CD14-positive monocyte (primary cell): ENCODE measurements around the gene R3HDM2. TPM values are rescaled to one million over a fixed set of nuclear protein-coding genes. Genes with fewer than 3 reads are reported as not detected.

Experiments used
- DNase-seq, 3 donors: peaks; one replicate each; pipeline ENCODE4 v3.0.0-alpha.2; 2011 to 2022
- H2AFZ ChIP-seq: 2 replicates; pipeline ENCODE4 v1.6.0; 2012; ENCODE audit warnings: mild to moderate bottlenecking, low read depth, low read length, inconsistent platforms; ENCODE audit not compliant: insufficient read depth, poor library complexity, severe bottlenecking
- H3K27ac ChIP-seq, 2 donors: 1 replicate in 1 of 2; 2 replicates in 1 of 2; pipeline ENCODE4 v1.5.1; 2012 to 2013; ENCODE audit warnings: low read length in 2 of 2, control low read depth in 1 of 2, inconsistent platforms in 1 of 2, low read depth in 1 of 2, mild to moderate bottlenecking in 1 of 2
- H3K27me3 ChIP-seq, 2 donors: one replicate each; pipeline versions ENCODE4 v1.6.0 to v1.6.1; 2011 to 2013; ENCODE audit warnings: low read length in 2 of 2; ENCODE audit not compliant: control insufficient read depth in 2 of 2, insufficient read depth in 2 of 2
- H3K36me3 ChIP-seq, 2 donors: replicated peaks in 1 of 2; 1 replicate in 1 of 2; 2 replicates in 1 of 2; pipeline versions ENCODE4 v1.5.1 to v1.6.1; 2012 to 2013; ENCODE audit warnings: low read length in 2 of 2, control low read depth in 1 of 2, inconsistent platforms in 1 of 2, mild to moderate bottlenecking in 1 of 2; ENCODE audit not compliant: insufficient read depth in 2 of 2, control insufficient read depth in 1 of 2
- H3K4me1 ChIP-seq, 2 donors: 1 replicate in 1 of 2; 2 replicates in 1 of 2; pipeline versions ENCODE4 v1.5.1 to v1.6.1; 2012 to 2013; ENCODE audit warnings: low read length in 2 of 2, control low read depth in 1 of 2, inconsistent platforms in 1 of 2, mild to moderate bottlenecking in 1 of 2, moderate library complexity in 1 of 2; ENCODE audit not compliant: insufficient read depth in 2 of 2, control insufficient read depth in 1 of 2
- H3K4me2 ChIP-seq: replicated peaks from 2 replicates; pipeline ENCODE3; 2012; ENCODE audit warnings: low read length, moderate library complexity, mild to moderate bottlenecking; ENCODE audit not compliant: poor library complexity, severe bottlenecking; ENCODE audit errors: extremely low read depth
- H3K4me3 ChIP-seq, 3 experiments: fragments of 200-600 bp in 1 of 3; sonication (generic) in 1 of 3; replicated peaks in 1 of 3; 1 replicate in 2 of 3; 2 replicates in 1 of 3; pipeline ENCODE4 v1.5.1; 2011 to 2013; ENCODE audit warnings: low read length in 3 of 3, mild to moderate bottlenecking in 3 of 3, control low read depth in 2 of 3, low read depth in 2 of 3, inconsistent platforms in 1 of 3, moderate library complexity in 1 of 3
- H3K79me2 ChIP-seq: 2 replicates; pipeline ENCODE4 v1.6.0; 2012; ENCODE audit warnings: mild to moderate bottlenecking, control low read depth, inconsistent platforms, low read length, moderate library complexity; ENCODE audit not compliant: insufficient read depth
- H3K9ac ChIP-seq: 2 replicates; pipeline ENCODE4 v1.6.0; 2017; ENCODE audit warnings: low read length, mild to moderate bottlenecking; ENCODE audit not compliant: insufficient read depth, poor library complexity, severe bottlenecking
- H3K9me3 ChIP-seq, 2 donors: replicated peaks in 1 of 2; 1 replicate in 1 of 2; 2 replicates in 1 of 2; pipeline versions ENCODE4 v1.5.1 to v1.6.1; 2012 to 2013; ENCODE audit warnings: low read length in 2 of 2, control low read depth in 1 of 2; ENCODE audit not compliant: control insufficient read depth in 1 of 2, insufficient read depth in 1 of 2
- H4K20me1 ChIP-seq: 2 replicates; pipeline ENCODE4 v1.6.0; 2012; ENCODE audit warnings: mild to moderate bottlenecking, low read length, control low read depth, moderate library complexity; ENCODE audit not compliant: insufficient read depth
- H3K27ac Mint-ChIP-seq, 7 donors: one replicate each; pipeline ENCODE4 v1.8.0; 2020; ENCODE audit warnings: mild to moderate bottlenecking in 7 of 7, mixed read lengths in 7 of 7, moderate library complexity in 6 of 7, inconsistent platforms in 2 of 7
- H3K27me3 Mint-ChIP-seq, 3 donors: one replicate each; pipeline ENCODE4 v1.8.0; 2021 to 2022; ENCODE audit warnings: low read depth in 3 of 3, mild to moderate bottlenecking in 3 of 3, mixed read lengths in 3 of 3, moderate library complexity in 3 of 3, inconsistent platforms in 1 of 3
- H3K36me3 Mint-ChIP-seq, 2 donors: one replicate each; pipeline ENCODE4 v1.8.0; 2020; ENCODE audit warnings: mixed read lengths in 2 of 2, inconsistent platforms in 1 of 2, mild to moderate bottlenecking in 1 of 2
- H3K4me1 Mint-ChIP-seq: one replicate; pipeline ENCODE4 v1.8.0; 2020; ENCODE audit warnings: mild to moderate bottlenecking, mixed read lengths
- H3K4me3 Mint-ChIP-seq, 2 donors: one replicate each; pipeline ENCODE4 v1.8.0; 2020; ENCODE audit warnings: mild to moderate bottlenecking in 2 of 2, mixed read lengths in 2 of 2, moderate library complexity in 1 of 2
- H3K9me3 Mint-ChIP-seq, 7 donors: one replicate each; pipeline ENCODE4 v1.8.0; 2020 to 2022; ENCODE audit warnings: mixed read lengths in 7 of 7, mild to moderate bottlenecking in 6 of 7, moderate library complexity in 6 of 7, inconsistent platforms in 2 of 7
- CTCF ChIP-seq: fragments of 200-600 bp; IDR thresholded peaks from one replicate; pipeline ENCODE4 v1.8.0; 2022; ENCODE audit warnings: antibody characterized with exemption, mild to moderate bottlenecking
- WGBS: methylation state at CpG from one replicate; pipeline ENCODE4 v1.1.5; 2013; ENCODE audit warnings: missing lambda C conversion rate; ENCODE audit not compliant: insufficient coverage; 5-methylcytosine and 5-hydroxymethylcytosine counted together
- intact Hi-C, 2 donors: fragments of 100-400 bp; cut with micrococcal nuclease; formaldehyde crosslinking; loops; one replicate each; pipeline versions ENCODE4 v1.15.0 to v1.15.1; 2023
- polyA plus RNA-seq, 3 donors: library from polyadenylated mRNA; depleted of rRNA in 1 of 3; unstranded in 2 of 3; stranded (reverse) in 1 of 3; fragments of 300-500 nt in 2 of 3; fragments of >200 nt in 1 of 3; fragmentation: Illumina TruSeq in 2 of 3; gene quantifications; 1 replicate in 2 of 3; 2 replicates in 1 of 3; pipeline ENCODE4 v1.2.3, GENCODE V29; 2012 to 2021

The R3HDM2 gene
- polyA plus RNA-seq, 3 donors, result 4.2 to 69.4 (median 7.3) TPM

- intact Hi-C loops, result no loop called here
- no peak overlapping the region for H3K4me3 ChIP-seq
- Mint-ChIP-seq H3K36me3 (no peaks in the 10 kb centered on the region), H3K4me1 (peaks cover 25% of the 10 kb centered on the region), H3K4me3 (no peak overlapping the region), H3K27me3 (no peaks in the 10 kb centered on the region), H3K27ac (no peak overlapping the region), H3K9me3 (peaks cover 2 to 6% (median 4%) of the 10 kb centered on the region in 7 donors)
- DNase-seq, result no peak
- H4K20me1 ChIP-seq, result no peaks in the 10 kb centered on the region
- H3K9me3 ChIP-seq, result no peaks in the 10 kb centered on the region
- H3K4me1 ChIP-seq, result peaks cover 15 to 21% of the 10 kb centered on the region in 2 donors
- H3K36me3 ChIP-seq, result no peaks in the 10 kb centered on the region
- H2AFZ ChIP-seq, result no peak overlapping the region
- no peaks in the 10 kb centered on the region for H3K27me3 ChIP-seq
- 100% methylated on average over 3 of the region's 3 CpGs for WGBS
- TF ChIP-seq CTCF, result no peak
- H3K4me2 ChIP-seq, result no peak overlapping the region
- peaks cover 20% of the 10 kb centered on the region for H3K79me2 ChIP-seq
- H3K9ac ChIP-seq, result no peak overlapping the region
- no peak overlapping the region for H3K27ac ChIP-seq
These were observed 2.5 kb upstream of the R3HDM2 start for GRCh38 chr12:57433370-57433769.

GRCh38 chr12:57431654-57432188 is 878 bp upstream of the R3HDM2 start:
- H3K9ac ChIP-seq, result peak overlapping the region; percentile 84
- peaks cover 15 to 21% of the 10 kb centered on the region in 2 donors for H3K4me1 ChIP-seq
- peaks cover 0 to 1% (median 0%) of the 10 kb centered on the region in 7 donors for H3K9me3 Mint-ChIP-seq
- H3K4me1 Mint-ChIP-seq, result peaks cover 29% of the 10 kb centered on the region
- H3K9me3 ChIP-seq, result no peaks in the 10 kb centered on the region
- H3K79me2 ChIP-seq, result peaks cover 29% of the 10 kb centered on the region
- intact Hi-C loops, result no loop called here
- H3K4me3 Mint-ChIP-seq, result peak overlapping the region; percentile 83 to 95
- peaks cover under 1 to 3% of the 10 kb centered on the region in 2 donors for H3K36me3 Mint-ChIP-seq
- peak overlapping the region; percentile 60 to 82 (median 82) for H3K4me3 ChIP-seq
- H2AFZ ChIP-seq, result peak overlapping the region; percentile 90
- no peak for TF ChIP-seq CTCF
- peak overlapping the region in 1 of 2 donors; percentile 99 for H3K27ac ChIP-seq
- H4K20me1 ChIP-seq, result no peaks in the 10 kb centered on the region
- no peaks in the 10 kb centered on the region for H3K27me3 Mint-ChIP-seq
- H3K36me3 ChIP-seq, result no peaks in the 10 kb centered on the region
- peak overlapping the region; percentile 81 for H3K4me2 ChIP-seq
- H3K27me3 ChIP-seq, result no peaks in the 10 kb centered on the region
- no peak for DNase-seq
- no CpG with 5 or more reads among the region's 11 CpGs for WGBS
- H3K27ac Mint-ChIP-seq, result peak overlapping the region; percentile 97 to 99 (median 99)
